IMR-90 (cell line): ENCODE measurements around the gene HOXA5. TPM values are rescaled to one million over a fixed set of nuclear protein-coding genes. Genes with fewer than 3 reads are reported as not detected.

Experiments
- ATAC-seq: fragments of 200-7000 bp; cut with Tn5 transposase; 2 replicates; pipeline ENCODE4 v1.9.1; 2020; ENCODE audit warnings: low read depth, mild to moderate bottlenecking, moderate library complexity
- BruUV-seq: library from RNA; stranded (reverse); fragments of 400-500 nt; replicated peaks from 2 replicates; lab custom pipeline; 2021; lab: Mats Ljungman, UMichigan
- CTCF ChIA-PET: fragments of 300-600 bp; formaldehyde crosslinking; extraction: SDS; loops from one replicate; lab custom pipeline; 2021; ENCODE audit warnings: antibody characterized with exemption; lab: Yijun Ruan, JAX
- POLR2A ChIA-PET: fragments of 300-600 bp; sonication (Branson Sonifier 250); formaldehyde crosslinking; loops from one replicate; lab custom pipeline; 2022; ENCODE audit warnings: antibody characterized with exemption; ENCODE audit not compliant: unreplicated experiment; lab: Charles Lee
- DNase-seq: peaks from one replicate; pipeline ENCODE4 v3.0.0; 2013
- H2AFZ ChIP-seq: replicated peaks from 2 replicates; pipeline ENCODE3; 2013; ENCODE audit warnings: low read length, mild to moderate bottlenecking; ENCODE audit not compliant: poor library complexity
- H2AK5ac ChIP-seq: 2 replicates; pipeline ENCODE4 v1.6.1; 2013; ENCODE audit warnings: low read depth, low read length, inconsistent platforms
- H2AK9ac ChIP-seq: replicated peaks from 2 replicates; pipeline ENCODE3; 2013; ENCODE audit warnings: mild to moderate bottlenecking, low read depth, low read length, moderate library complexity; ENCODE audit not compliant: poor library complexity
- H2BK120ac ChIP-seq: 2 replicates; pipeline ENCODE4 v1.6.1; 2013; ENCODE audit warnings: low read depth, low read length, inconsistent platforms
- H2BK15ac ChIP-seq: 3 replicates; pipeline ENCODE4 v1.6.1; 2013; ENCODE audit warnings: low read depth, low read length, inconsistent platforms
- H2BK20ac ChIP-seq: 2 replicates; pipeline ENCODE4 v1.6.1; 2013; ENCODE audit warnings: low read depth, mild to moderate bottlenecking, inconsistent platforms, low read length, moderate library complexity
- H2BK5ac ChIP-seq: 2 replicates; pipeline ENCODE4 v1.6.1; 2013; ENCODE audit warnings: mild to moderate bottlenecking, low read depth, low read length, inconsistent platforms; ENCODE audit not compliant: poor library complexity, severe bottlenecking
- H3K14ac ChIP-seq: replicated peaks from 2 replicates; pipeline ENCODE4 v1.6.1; 2013; ENCODE audit warnings: low read depth, low read length, inconsistent platforms
- H3K18ac ChIP-seq: 2 replicates; pipeline ENCODE4 v1.6.1; 2013; ENCODE audit warnings: low read depth, low read length, control low read depth
- H3K23ac ChIP-seq: 2 replicates; pipeline ENCODE4 v1.6.1; 2013; ENCODE audit warnings: low read depth, low read length, inconsistent platforms
- H3K27ac ChIP-seq: 2 replicates; pipeline ENCODE4 v1.5.1; 2013; ENCODE audit warnings: mild to moderate bottlenecking, control low read depth, low read length; ENCODE audit not compliant: insufficient read depth
- H3K27me3 ChIP-seq: 2 replicates; pipeline ENCODE4 v1.6.1; 2013; ENCODE audit warnings: low read length; ENCODE audit not compliant: control insufficient read depth, insufficient read depth
- H3K36me3 ChIP-seq: 2 replicates; pipeline ENCODE4 v1.6.1; 2013; ENCODE audit warnings: low read length, mixed read lengths; ENCODE audit not compliant: control insufficient read depth, insufficient read depth
- H3K4ac ChIP-seq: 2 replicates; pipeline ENCODE4 v1.6.1; 2013; ENCODE audit warnings: low read depth, low read length, inconsistent platforms
- H3K4me1 ChIP-seq: 2 replicates; pipeline ENCODE4 v1.6.1; 2013; ENCODE audit warnings: low read length, mixed read lengths; ENCODE audit not compliant: control insufficient read depth, insufficient read depth
- H3K4me2 ChIP-seq: 2 replicates; pipeline ENCODE4 v1.6.1; 2013; ENCODE audit warnings: low read depth, mild to moderate bottlenecking, control low read depth, low read length, moderate library complexity
- H3K4me3 ChIP-seq: 2 replicates; pipeline ENCODE4 v1.5.1; 2013; ENCODE audit warnings: low read depth, mild to moderate bottlenecking, control low read depth, low read length, moderate library complexity; ENCODE audit not compliant: insufficient read depth
- H3K56ac ChIP-seq: 2 replicates; pipeline ENCODE4 v1.6.1; 2013; ENCODE audit warnings: low read length, inconsistent platforms; ENCODE audit not compliant: insufficient read depth; ENCODE audit errors: extremely low read depth
- H3K79me1 ChIP-seq, 2 experiments: 2 replicates each; pipeline ENCODE4 v1.6.1; 2013; ENCODE audit warnings: low read length in 2 of 2, inconsistent platforms in 1 of 2, low read depth in 1 of 2
- H3K9ac ChIP-seq: 2 replicates; pipeline ENCODE4 v1.6.1; 2013; ENCODE audit warnings: low read depth, low read length, control low read depth
- H3K9me1 ChIP-seq: 2 replicates; pipeline ENCODE4 v1.6.1; 2013; ENCODE audit warnings: low read length, inconsistent platforms; ENCODE audit not compliant: insufficient read depth
- H3K9me3 ChIP-seq: 2 replicates; pipeline ENCODE4 v1.6.1; 2013; ENCODE audit warnings: low read length; ENCODE audit not compliant: control insufficient read depth, insufficient read depth
- H4K20me1 ChIP-seq: 2 replicates; pipeline ENCODE4 v1.6.1; 2013; ENCODE audit warnings: low read length, inconsistent platforms; ENCODE audit not compliant: insufficient read depth
- H4K5ac ChIP-seq: 2 replicates; pipeline ENCODE4 v1.6.1; 2013; ENCODE audit warnings: mild to moderate bottlenecking, low read depth, low read length, control low read depth
- H4K8ac ChIP-seq, 2 experiments: 2 replicates each; pipeline ENCODE4 v1.6.1; 2013; ENCODE audit warnings: low read depth in 2 of 2, low read length in 2 of 2, control low read depth in 1 of 2, inconsistent platforms in 1 of 2
- H4K91ac ChIP-seq: 2 replicates; pipeline ENCODE4 v1.6.1; 2013; ENCODE audit warnings: low read depth, low read length, inconsistent platforms; ENCODE audit not compliant: insufficient read depth
- CEBPB ChIP-seq: IDR thresholded peaks from 2 replicates; pipeline ENCODE4 v1.6.1; 2012; ENCODE audit warnings: low read depth, low read length, improper control_type of control experiment
- CHD1 ChIP-seq: IDR thresholded peaks from 2 replicates; pipeline ENCODE4 v1.6.1; 2012; ENCODE audit warnings: low read depth, low read length, improper control_type of control experiment
- CTCF ChIP-seq: conservative IDR thresholded peaks from 2 replicates; pipeline ENCODE4 v1.5.1; 2012; ENCODE audit warnings: mild to moderate bottlenecking, low read depth, low read length, improper control_type of control experiment
- FOS ChIP-seq: fragments of 150-350 bp; IDR thresholded peaks from 2 replicates; pipeline ENCODE4 v1.6.1; 2016; ENCODE audit warnings: low read depth, low read length
- MAFK ChIP-seq: IDR thresholded peaks from 2 replicates; pipeline ENCODE4 v1.6.1; 2012; ENCODE audit warnings: low read depth, low read length, improper control_type of control experiment
- MAZ ChIP-seq: IDR thresholded peaks from 2 replicates; pipeline ENCODE4 v1.6.1; 2012; ENCODE audit warnings: low read depth, mild to moderate bottlenecking, low read length, improper control_type of control experiment, moderate library complexity, borderline replicate concordance
- MXI1 ChIP-seq: IDR thresholded peaks from 2 replicates; pipeline ENCODE4 v1.6.1; 2012; ENCODE audit warnings: low read depth, mild to moderate bottlenecking, low read length, moderate library complexity, borderline replicate concordance
- NFE2L2 ChIP-seq: fragments of 150-350 bp; IDR thresholded peaks from 2 replicates; pipeline ENCODE4 v1.6.1; 2016; ENCODE audit warnings: low read depth, mild to moderate bottlenecking, low read length
- RAD21 ChIP-seq: IDR thresholded peaks from 2 replicates; pipeline ENCODE4 v1.6.1; 2012; ENCODE audit warnings: low read length, improper control_type of control experiment
- RFX5 ChIP-seq: IDR thresholded peaks from 2 replicates; pipeline ENCODE4 v1.8.0; 2012; ENCODE audit warnings: low read depth, mild to moderate bottlenecking, low read length, moderate library complexity
- SMC3 ChIP-seq: fragments of 150-350 bp; IDR thresholded peaks from 2 replicates; pipeline ENCODE4 v1.6.1; 2016; ENCODE audit warnings: low read depth, mild to moderate bottlenecking, antibody characterized with exemption, low read length, moderate library complexity
- USF2 ChIP-seq: fragments of 150-350 bp; IDR thresholded peaks from 2 replicates; pipeline ENCODE4 v1.6.1; 2017; ENCODE audit warnings: mild to moderate bottlenecking, antibody characterized with exemption, low read length, low read depth
- WGBS, 2 experiments: methylation state at CpG; one replicate each; pipeline versions ENCODE4 v1.1.5 to v1.1.7; 2013; ENCODE audit warnings: missing lambda C conversion rate in 2 of 2; ENCODE audit not compliant: insufficient read length in 1 of 2; ENCODE audit errors: extremely low coverage in 2 of 2; 5-methylcytosine and 5-hydroxymethylcytosine counted together
- dilution Hi-C: fragments of 300-500 bp; cut with HindIII; formaldehyde crosslinking; loops from one replicate; pipeline ENCODE4 v1.14.3; 2018; ENCODE audit warnings: low sequenced_read_pairs; ENCODE audit not compliant: unreplicated experiment
- in situ Hi-C: fragments of 300-500 bp; cut with MboI; formaldehyde crosslinking; loops from 3 replicates; pipeline ENCODE4 v1.14.3; 2019; ENCODE audit warnings: low sequenced_read_pairs, inconsistent platforms, mixed read lengths
- intact Hi-C: fragments of 100-400 bp; cut with micrococcal nuclease; formaldehyde crosslinking; loops from 2 replicates; pipeline ENCODE4 v1.10.0; 2022
- polyA plus RNA-seq, 3 experiments: library from polyadenylated mRNA; depleted of rRNA; stranded (reverse); fragments of >200 nt; gene quantifications; 2 replicates each; pipeline ENCODE4 v1.2.3, GENCODE V29; 2012; ENCODE audit warnings: low replicate concordance in 1 of 3
- total RNA-seq: library from RNA; depleted of rRNA; stranded (reverse); fragments of >200 nt; gene quantifications from 2 replicates; pipeline ENCODE4 v1.2.3, GENCODE V29; 2012

Gene HOXA5
- total and polyA plus RNA-seq, 2 of the 4 experiments (the other 2 are of a cell fraction) = 19.9 to 29.4 TPM

GRCh38 chr7:27192546-27193334 is 49.3 kb upstream of the HOXA5 start (continued):
- TF ChIP-seq RAD21 = no peak
- TF ChIP-seq RFX5 = no peak

- Histone ChIP-seq H3K4me3 (no peak overlapping the region), H3K14ac (no peak overlapping the region), H3K4ac (no peak overlapping the region), H3K9ac (no peak overlapping the region), H3K4me2 (no peak overlapping the region), H2BK20ac (no peak overlapping the region), H3K18ac (no peak overlapping the region), H3K27ac (no peak overlapping the region), H4K8ac (no peak overlapping the region), H2AK5ac (no peak overlapping the region), H3K9me3 (peaks cover 16% of the 10 kb centered on the region; the same call in 1 of the 2 replicates), H2AK9ac (no peak overlapping the region), H3K79me1 (no peaks in the 10 kb centered on the region), H4K91ac (no peak overlapping the region), H3K36me3 (no peaks in the 10 kb centered on the region), H2AFZ (no peak overlapping the region), H3K4me1 (peaks cover 1% of the 10 kb centered on the region; the same call in 1 of the 2 replicates), H2BK5ac (no peak overlapping the region), H3K9me1 (no peaks in the 10 kb centered on the region), H2BK120ac (no peak overlapping the region), H3K56ac (no peak overlapping the region), H3K27me3 (peaks cover 90% of the 10 kb centered on the region), H3K23ac (no peak overlapping the region), H2BK15ac (no peak overlapping the region), H4K5ac (no peak overlapping the region), H4K20me1 (peaks cover 8% of the 10 kb centered on the region; the same call in 1 of the 2 replicates)
- TF ChIP-seq NFE2L2 = no peak
- TF ChIP-seq CHD1 = no peak
- no peak for TF ChIP-seq CEBPB
- no peak for TF ChIP-seq MAZ
- TF ChIP-seq FOS = no peak
- no peak for TF ChIP-seq RFX5
- TF ChIP-seq MAFK = no peak
- no peak for TF ChIP-seq SMC3
- TF ChIP-seq USF2 = no peak
- no peak for TF ChIP-seq CTCF
- no peak for TF ChIP-seq MXI1
- TF ChIP-seq RAD21 = no peak
- no peak for ATAC-seq
- intact Hi-C loops = loop anchor here (10.0 kb wide), 4 partner anchors 553 to 1913 kb away; partner anchors contain the start of gene TAX1BP1
- 10% methylated on average over 10 of the region's 42 CpGs; no CpG with 5 or more reads in 1 of the 2 experiments for WGBS, 2 experiments
- dilution Hi-C loops = no loop called here
- in situ Hi-C loops = loop anchor here (10.0 kb wide), 1 partner anchor 883 kb away; no protein-coding TSS in a partner anchor
- no TSS peak for BruUV-seq
- ChIA-PET POLR2A (no interaction called here), CTCF (interaction anchor here (0.7 to 1.3 kb wide), 2 partner anchors 12 to 583 kb away, joined by 3 read pairs; no protein-coding TSS in a partner anchor)
- DNase-seq = no peak
These were observed 48.5 kb upstream of the HOXA5 start for GRCh38 chr7:27191833-27192545.
